Prostate gland (tissue), 2 donors: ENCODE measurements around the gene DCLK2. TPM values are rescaled to one million over a fixed set of nuclear protein-coding genes. Genes with fewer than 3 reads are reported as not detected.

Source experiments
- DNase-seq: peaks from one replicate; pipeline ENCODE4 v3.0.0-alpha.2; 2019; ENCODE audit warnings: low spot score
- H3K27ac ChIP-seq, 2 donors: fragments of 200-600 bp; sonication (generic); 2 replicates each; pipeline ENCODE4 v1.5.1; 2017 to 2019
- H3K27me3 ChIP-seq: fragments of 200-600 bp; sonication (generic); replicated peaks from 2 replicates; pipeline ENCODE4 v1.5.1; 2019; ENCODE audit not compliant: insufficient read depth
- H3K36me3 ChIP-seq, 2 donors: fragments of 200-600 bp; sonication (generic); 1 replicate in 1 of 2; 2 replicates in 1 of 2; pipeline versions ENCODE4 v1.5.1 to v1.8.1; 2017 to 2019
- H3K4me1 ChIP-seq: fragments of 200-600 bp; sonication (generic); replicated peaks from 2 replicates; pipeline ENCODE4 v1.5.1; 2019
- H3K4me3 ChIP-seq, 2 donors: fragments of 200-600 bp; sonication (generic); 2 replicates each; pipeline ENCODE4 v1.5.1; 2017 to 2019
- H3K9me3 ChIP-seq: fragments of 200-600 bp; sonication (generic); 2 replicates; pipeline ENCODE4 v1.5.1; 2017
- POLR2A ChIP-seq: fragments of 450-650 bp; IDR thresholded peaks from one replicate; pipeline ENCODE4 v1.6.1; 2016; ENCODE audit warnings: antibody characterized with exemption, mild to moderate bottlenecking
- POLR2AphosphoS5 ChIP-seq: sonication (generic); formaldehyde crosslinking; IDR thresholded peaks from one replicate; pipeline ENCODE4 v1.6.1; 2017; ENCODE audit warnings: antibody characterized with exemption
- WGBS: methylation state at CpG from one replicate; pipeline ENCODE4 v1.1.5; 2018; 5-methylcytosine and 5-hydroxymethylcytosine counted together
- intact Hi-C: fragments of 100-400 bp; cut with DNase I; formaldehyde crosslinking; loops from one replicate; pipeline ENCODE4 v1.14.2; 2022
- total RNA-seq, 2 donors: library from RNA; depleted of rRNA; stranded (reverse); fragments of >200 nt; gene quantifications; one replicate each; pipeline ENCODE4 v1.1.0, GENCODE V29; 2016
- TF ChIP-seq, protein P1 (sequence below), 4 experiments: fragments of 200-600 bp in 2 of 4; fragments of 450-650 bp in 2 of 4; sonication (generic) in 2 of 4; IDR thresholded peaks; 1 replicate in 3 of 4; 2 replicates in 1 of 4; pipeline ENCODE4 v1.5.1; 2016 to 2019; ENCODE audit warnings: antibody characterized with exemption in 4 of 4, mild to moderate bottlenecking in 2 of 4, moderate library complexity in 2 of 4

DCLK2 gene
- total RNA-seq, 2 donors from 2014 or later: 3.3 to 18.6 TPM

- no peak for DNase-seq
- intact Hi-C loops: no loop called here
- 76% methylated on average over 3 of the region's 3 CpGs for WGBS
- TF ChIP-seq POLR2AphosphoS5: no peak
- no peak for TF ChIP-seq POLR2A
- TF ChIP-seq, protein P1, sequence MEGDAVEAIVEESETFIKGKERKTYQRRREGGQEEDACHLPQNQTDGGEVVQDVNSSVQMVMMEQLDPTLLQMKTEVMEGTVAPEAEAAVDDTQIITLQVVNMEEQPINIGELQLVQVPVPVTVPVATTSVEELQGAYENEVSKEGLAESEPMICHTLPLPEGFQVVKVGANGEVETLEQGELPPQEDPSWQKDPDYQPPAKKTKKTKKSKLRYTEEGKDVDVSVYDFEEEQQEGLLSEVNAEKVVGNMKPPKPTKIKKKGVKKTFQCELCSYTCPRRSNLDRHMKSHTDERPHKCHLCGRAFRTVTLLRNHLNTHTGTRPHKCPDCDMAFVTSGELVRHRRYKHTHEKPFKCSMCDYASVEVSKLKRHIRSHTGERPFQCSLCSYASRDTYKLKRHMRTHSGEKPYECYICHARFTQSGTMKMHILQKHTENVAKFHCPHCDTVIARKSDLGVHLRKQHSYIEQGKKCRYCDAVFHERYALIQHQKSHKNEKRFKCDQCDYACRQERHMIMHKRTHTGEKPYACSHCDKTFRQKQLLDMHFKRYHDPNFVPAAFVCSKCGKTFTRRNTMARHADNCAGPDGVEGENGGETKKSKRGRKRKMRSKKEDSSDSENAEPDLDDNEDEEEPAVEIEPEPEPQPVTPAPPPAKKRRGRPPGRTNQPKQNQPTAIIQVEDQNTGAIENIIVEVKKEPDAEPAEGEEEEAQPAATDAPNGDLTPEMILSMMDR (IDR thresholded peaks at IDR 0.05): no peak
- no peak overlapping the region for H3K27ac ChIP-seq
- no peaks in the 10 kb centered on the region for H3K4me1 ChIP-seq
- H3K4me3 ChIP-seq: no peak overlapping the region
- no peaks in the 10 kb centered on the region for H3K27me3 ChIP-seq
- no peaks in the 10 kb centered on the region for H3K36me3 ChIP-seq
- no peaks in the 10 kb centered on the region for H3K9me3 ChIP-seq
These were observed 38.8 kb downstream of the DCLK2 start for GRCh38 chr4:150117094-150117493.

DNA sequence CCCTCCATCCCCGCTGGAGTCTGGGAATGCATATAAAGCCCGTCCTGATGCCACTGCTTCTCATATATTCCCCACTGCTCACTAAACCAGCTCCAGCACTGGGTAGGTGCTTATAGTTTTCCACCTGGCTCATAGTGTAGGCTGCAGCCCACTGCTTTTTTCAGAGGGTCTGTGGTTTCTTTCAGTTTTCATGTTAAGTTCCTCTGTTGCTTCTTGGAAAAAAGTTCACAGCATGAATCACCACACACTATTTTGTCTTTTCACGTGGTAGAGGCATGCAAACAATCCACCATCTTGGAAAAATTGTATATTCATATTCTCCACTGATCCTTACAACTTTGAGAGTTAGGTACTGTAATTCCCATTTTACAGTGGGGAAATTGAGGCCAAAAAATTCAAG, 39.4 kb downstream of the DCLK2 start:
- no peaks in the 10 kb centered on the region for H3K4me1 ChIP-seq
- 95% methylated on average over 3 of the region's 3 CpGs for WGBS

GRCh38 chr4:150119492-150119891, 41.2 kb downstream of the DCLK2 start:
- WGBS: 50% methylated on average over 1 of the region's 1 CpG
- no peaks in the 10 kb centered on the region for H3K27me3 ChIP-seq
- TF ChIP-seq POLR2A: no peak
- TF ChIP-seq POLR2AphosphoS5: no peak
- TF ChIP-seq, protein P1 (IDR thresholded peaks at IDR 0.05): no peak
- intact Hi-C loops: no loop called here
- no peak overlapping the region for H3K4me3 ChIP-seq
- no peaks in the 10 kb centered on the region for H3K9me3 ChIP-seq
- no peaks in the 10 kb centered on the region for H3K36me3 ChIP-seq
- H3K27ac ChIP-seq: no peak overlapping the region
- no peaks in the 10 kb centered on the region for H3K4me1 ChIP-seq
- no peak for DNase-seq

More for the DNA sequence above, 39.4 kb downstream of the DCLK2 start:
- TF ChIP-seq, protein P1 (IDR thresholded peaks at IDR 0.05): no peak
- TF ChIP-seq POLR2AphosphoS5: no peak
- no peak for TF ChIP-seq POLR2A
- no peaks in the 10 kb centered on the region for H3K27me3 ChIP-seq
- H3K9me3 ChIP-seq: no peaks in the 10 kb centered on the region
- H3K36me3 ChIP-seq: no peaks in the 10 kb centered on the region
- H3K4me3 ChIP-seq: no peak overlapping the region
- no peak overlapping the region for H3K27ac ChIP-seq
- DNase-seq: no peak
- intact Hi-C loops: no loop called here

GRCh38 chr4:150123087-150123486, 44.8 kb downstream of the DCLK2 start:
- TF ChIP-seq POLR2A (no peak), POLR2AphosphoS5 (no peak)
- TF ChIP-seq, protein P1 (IDR thresholded peaks at IDR 0.05): no peak
- 97% methylated on average over 2 of the region's 2 CpGs for WGBS
- no peak overlapping the region for H3K27ac ChIP-seq

DNA sequence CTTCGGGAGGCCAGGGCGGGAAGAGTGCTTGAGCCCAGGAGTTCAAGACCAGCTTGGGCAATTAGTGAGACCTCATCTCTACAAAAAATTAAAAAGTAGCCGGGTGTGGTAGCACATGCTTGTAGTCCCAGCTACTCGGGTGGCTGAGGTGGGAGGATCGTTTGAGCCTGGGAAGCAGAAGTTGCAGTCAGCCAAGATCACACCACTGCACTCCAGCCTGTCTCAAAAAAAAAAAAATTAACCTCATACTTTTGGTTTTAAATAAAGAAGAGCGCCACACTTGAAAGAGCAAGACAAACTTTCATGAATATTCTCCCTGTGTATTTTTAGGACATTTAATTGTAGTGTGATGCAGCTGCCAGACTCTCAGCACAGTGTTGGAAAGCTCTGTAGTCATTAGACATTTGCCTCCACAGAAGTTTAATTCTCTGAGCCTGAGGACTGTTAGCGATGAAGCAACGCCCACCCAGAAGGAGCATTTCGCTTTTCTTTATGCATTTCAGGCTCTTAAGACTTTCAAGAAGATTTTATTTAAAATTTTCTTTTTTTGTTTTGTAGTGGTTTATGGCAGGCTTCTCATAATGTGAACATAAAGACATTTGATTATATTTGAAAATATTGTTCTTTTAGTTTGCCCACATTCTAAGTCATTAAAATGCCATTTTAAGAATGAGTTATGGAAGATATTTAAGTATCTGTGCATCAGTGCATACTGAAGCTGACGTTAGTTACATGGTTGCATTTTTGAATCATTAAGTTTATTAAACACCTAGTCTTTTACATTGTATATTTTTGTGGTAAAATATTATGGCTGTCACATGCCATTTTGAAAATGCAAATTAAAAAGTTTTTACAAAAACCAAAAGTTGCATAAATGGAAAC, 45.8 kb downstream of the DCLK2 start:
- no peak for TF ChIP-seq POLR2AphosphoS5
- TF ChIP-seq POLR2A: no peak
- TF ChIP-seq, protein P1 (IDR thresholded peaks at IDR 0.05): no peak
- intact Hi-C loops: no loop called here
- H3K4me1 ChIP-seq: no peaks in the 10 kb centered on the region
- no peaks in the 10 kb centered on the region for H3K27me3 ChIP-seq
- no peak overlapping the region for H3K27ac ChIP-seq
- no peak for DNase-seq
- H3K4me3 ChIP-seq: no peak overlapping the region
- H3K36me3 ChIP-seq: no peaks in the 10 kb centered on the region
- 83% methylated on average over 10 of the region's 10 CpGs for WGBS
- H3K9me3 ChIP-seq: no peaks in the 10 kb centered on the region

More at GRCh38 chr4:150123087-150123486, 44.8 kb downstream of the DCLK2 start:
- no peaks in the 10 kb centered on the region for H3K4me1 ChIP-seq
- no peaks in the 10 kb centered on the region for H3K36me3 ChIP-seq
- H3K9me3 ChIP-seq: no peaks in the 10 kb centered on the region
- no peak for DNase-seq
- no peaks in the 10 kb centered on the region for H3K27me3 ChIP-seq
- intact Hi-C loops: no loop called here
- no peak overlapping the region for H3K4me3 ChIP-seq
